ENCODE measurements around the gene DCBLD2. TPM values are rescaled to one million over a fixed set of nuclear protein-coding genes. Genes with fewer than 3 reads are reported as not detected.

The DCBLD2 gene
- total RNA-seq, 1 donor from 2014 or later, result 33.7 TPM

- no peak overlapping the region for H3K4me3 ChIP-seq
- no peak for DNase-seq
- no peaks in the 10 kb centered on the region for H3K9me3 ChIP-seq (replicated peaks)
- no peaks in the 10 kb centered on the region for H3K27me3 ChIP-seq (ENCODE audit: low read depth)
- intact Hi-C loops (cut with micrococcal nuclease), result loop anchor here (5.0 kb wide), 1 partner anchor 196 kb away; no protein-coding TSS in a partner anchor
- H3K27ac ChIP-seq (replicated peaks), result no peak overlapping the region
- peaks cover 45% of the 10 kb centered on the region for H3K36me3 ChIP-seq
- no peak for TF ChIP-seq CTCF (IDR thresholded peaks at IDR 0.05; ENCODE audit: borderline replicate concordance)
- no peaks in the 10 kb centered on the region for H3K4me1 ChIP-seq
Observed at GRCh38 chr3:98797905-98798304, 103.6 kb downstream of the DCBLD2 start.

- H3K4me1 ChIP-seq, result no peaks in the 10 kb centered on the region
- H3K9me3 ChIP-seq (replicated peaks), result no peaks in the 10 kb centered on the region
- DNase-seq, result no peak
- TF ChIP-seq CTCF (IDR thresholded peaks at IDR 0.05; ENCODE audit: borderline replicate concordance), result no peak
- H3K27ac ChIP-seq (replicated peaks), result no peak overlapping the region
- intact Hi-C loops (cut with micrococcal nuclease), result loop anchor here (5.0 kb wide), 1 partner anchor 194 kb away; no protein-coding TSS in a partner anchor
- no peak overlapping the region for H3K4me3 ChIP-seq
- H3K27me3 ChIP-seq (ENCODE audit: low read depth), result no peaks in the 10 kb centered on the region
- H3K36me3 ChIP-seq, result peaks cover 42% of the 10 kb centered on the region
Observed at GRCh38 chr3:98796334-98796733, 105.2 kb downstream of the DCBLD2 start.

DNA sequence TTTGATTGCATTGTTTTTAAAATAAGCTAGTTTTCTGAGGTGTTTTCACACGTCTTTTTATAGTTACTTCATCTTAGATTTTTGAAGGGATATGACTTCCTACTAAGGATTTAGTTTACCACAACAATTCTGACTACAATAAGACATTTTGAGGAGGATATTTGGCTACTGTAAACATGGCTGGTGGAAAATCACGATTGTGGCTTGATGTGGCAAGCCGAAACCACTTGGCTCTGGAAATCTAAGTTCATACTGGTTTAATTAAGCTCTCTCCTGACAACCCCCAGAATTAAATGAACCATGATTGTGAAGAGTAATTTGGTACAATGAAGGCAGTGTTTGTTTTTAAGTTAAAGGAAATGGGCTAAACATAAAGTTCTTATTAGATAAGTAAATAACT lies 107.5 kb downstream of the DCBLD2 start:
- Histone ChIP-seq H3K36me3 (peaks cover 22% of the 10 kb centered on the region), H3K9me3 (replicated peaks) (no peaks in the 10 kb centered on the region), H3K27me3 (ENCODE audit: low read depth) (no peaks in the 10 kb centered on the region), H3K27ac (replicated peaks) (no peak overlapping the region), H3K4me1 (no peaks in the 10 kb centered on the region), H3K4me3 (no peak overlapping the region)
- no peak for DNase-seq
- intact Hi-C loops (cut with micrococcal nuclease), result no loop called here
- no peak for TF ChIP-seq CTCF (IDR thresholded peaks at IDR 0.05; ENCODE audit: borderline replicate concordance)

DNA sequence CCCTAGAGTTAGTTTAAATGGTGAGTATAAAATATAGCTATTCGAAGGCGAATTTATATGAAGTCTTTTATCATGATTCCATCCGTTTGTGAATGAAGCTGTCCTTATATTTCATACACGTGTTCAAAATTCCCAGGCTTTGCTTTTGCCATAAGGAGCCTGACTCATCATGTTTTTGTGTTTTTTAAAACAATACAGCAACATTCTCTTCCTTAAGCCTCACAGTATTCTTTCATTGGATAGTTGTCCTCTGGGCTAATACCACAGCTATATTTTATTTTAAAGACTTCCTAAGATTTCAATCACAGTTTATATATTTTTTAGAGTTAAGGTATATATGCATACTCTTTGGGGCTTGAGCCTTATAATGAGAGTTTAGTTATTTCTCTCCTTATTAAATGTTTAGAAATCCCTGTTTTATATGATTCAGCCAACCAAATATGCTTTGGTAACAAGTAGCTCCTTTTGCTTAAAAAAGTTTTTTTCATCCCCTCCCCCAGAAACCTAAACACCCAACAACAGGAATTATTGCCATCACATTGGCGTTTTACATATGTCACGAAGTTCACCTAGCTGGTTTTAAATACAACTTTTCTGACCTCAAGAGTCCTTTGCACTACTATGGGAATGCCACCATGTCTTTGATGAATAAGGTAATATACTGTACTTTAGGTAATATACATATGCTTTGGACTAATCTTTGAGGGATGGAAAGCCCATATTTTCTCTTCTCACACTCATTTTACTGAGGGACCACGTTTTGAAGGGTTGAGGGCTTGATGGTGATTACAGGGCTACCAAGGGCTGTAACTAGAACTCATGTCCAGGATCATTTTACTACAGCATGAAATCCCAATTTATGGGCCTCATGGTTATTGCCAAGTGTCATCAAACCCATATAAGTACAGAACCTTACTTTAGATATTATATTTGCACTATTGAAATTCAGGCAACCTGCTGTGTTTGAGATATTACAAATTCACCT lies 109.9 kb downstream of the DCBLD2 start:
- no peaks in the 10 kb centered on the region for H3K9me3 ChIP-seq (replicated peaks)
- intact Hi-C loops (cut with micrococcal nuclease), result no loop called here
- H3K4me1 ChIP-seq, result peaks cover 23% of the 10 kb centered on the region
- H3K27me3 ChIP-seq (ENCODE audit: low read depth), result no peaks in the 10 kb centered on the region
- H3K36me3 ChIP-seq, result peaks cover 22% of the 10 kb centered on the region
- TF ChIP-seq CTCF (IDR thresholded peaks at IDR 0.05; ENCODE audit: borderline replicate concordance), result no peak
- DNase-seq, result no peak
- H3K4me3 ChIP-seq, result no peak overlapping the region
- no peak overlapping the region for H3K27ac ChIP-seq (replicated peaks)

- Histone ChIP-seq H3K36me3 (peaks cover 5% of the 10 kb centered on the region), H3K4me3 (no peak overlapping the region), H3K27me3 (ENCODE audit: low read depth) (no peaks in the 10 kb centered on the region), H3K27ac (replicated peaks) (peak overlapping the region; percentile 71), H3K9me3 (replicated peaks) (no peaks in the 10 kb centered on the region), H3K4me1 (peaks cover 53% of the 10 kb centered on the region)
- no peak for TF ChIP-seq CTCF (IDR thresholded peaks at IDR 0.05; ENCODE audit: borderline replicate concordance)
- peak; percentile 28 for DNase-seq
- intact Hi-C loops (cut with micrococcal nuclease), result no loop called here
Observed at GRCh38 chr3:98788651-98789050, 112.8 kb downstream of the DCBLD2 start.

Measured in left ventricle myocardium inferior (tissue), 1 donor.